HL-60 (cell line): ENCODE measurements around the gene TTC33.

Source experiments
- DNase-seq, 2 experiments: peaks; one replicate each; pipeline ENCODE4 v3.0.0-alpha.2; 2010 to 2020; ENCODE audit warnings: low read depth in 1 of 2, low spot score in 1 of 2
- H3K27ac ChIP-seq: fragments of 250-450 bp; sonication (Bioruptor Pico); replicated peaks from 2 replicates; pipeline ENCODE4 v1.5.1; 2020; ENCODE audit warnings: mild to moderate bottlenecking, moderate library complexity
- H3K27me3 ChIP-seq: fragments of 250-450 bp; sonication (Bioruptor Pico); 2 replicates; pipeline ENCODE4 v1.5.1; 2021; ENCODE audit warnings: mild to moderate bottlenecking, moderate library complexity; ENCODE audit not compliant: insufficient read depth, poor library complexity, severe bottlenecking
- H3K4me3 ChIP-seq: replicated peaks from 2 replicates; pipeline ENCODE4 v1.5.1; 2011; ENCODE audit warnings: mild to moderate bottlenecking, control low read depth, low read length; ENCODE audit not compliant: insufficient read depth
- CTCF ChIP-seq: IDR thresholded peaks from one replicate; pipeline ENCODE4 v1.5.1; 2011; ENCODE audit warnings: low read length, control low read depth, inconsistent platforms; ENCODE audit not compliant: insufficient read depth
- GABPA ChIP-seq: IDR thresholded peaks from 2 replicates; pipeline ENCODE4 v1.6.1; 2012; ENCODE audit warnings: low read depth
- POLR2AphosphoS5 ChIP-seq: IDR thresholded peaks from 2 replicates; pipeline ENCODE4 v1.6.1; 2012; ENCODE audit warnings: low read depth
- REST ChIP-seq: IDR thresholded peaks from 2 replicates; pipeline ENCODE4 v1.6.1; 2012; ENCODE audit warnings: low read depth; ENCODE audit not compliant: insufficient replicate concordance
- SPI1 ChIP-seq: IDR thresholded peaks from 2 replicates; pipeline ENCODE4 v1.6.1; 2012; ENCODE audit warnings: low read depth, mild to moderate bottlenecking, borderline replicate concordance

The TTC33 gene

GRCh38 chr5:40652441-40653220 lies 103.1 kb downstream of the TTC33 start:
- no peak overlapping the region for H3K27ac ChIP-seq
- no peak overlapping the region for H3K4me3 ChIP-seq
- no peaks in the 10 kb centered on the region for H3K27me3 ChIP-seq
- TF ChIP-seq SPI1 (no peak), REST (no peak), POLR2AphosphoS5 (no peak), CTCF (no peak), GABPA (no peak)
- peak in 1 of 2 experiments; percentile 19 for DNase-seq

- no peak for DNase-seq
- H3K27me3 ChIP-seq = no peaks in the 10 kb centered on the region
- H3K27ac ChIP-seq = no peak overlapping the region
- no peak overlapping the region for H3K4me3 ChIP-seq
- TF ChIP-seq CTCF (no peak), POLR2AphosphoS5 (no peak), SPI1 (no peak), REST (no peak), GABPA (no peak)
Measured at GRCh38 chr5:40651201-40651600, 104.6 kb downstream of the TTC33 start.

- Histone ChIP-seq H3K27me3 (no peaks in the 10 kb centered on the region), H3K27ac (peak overlapping the region; percentile 68), H3K4me3 (no peak overlapping the region)
- no peak for TF ChIP-seq CTCF
- TF ChIP-seq REST = no peak
- no peak for TF ChIP-seq GABPA
- TF ChIP-seq POLR2AphosphoS5 = no peak
- TF ChIP-seq SPI1 = no peak
- peak in 1 of 2 experiments; percentile 53 for DNase-seq
Measured at GRCh38 chr5:40649463-40650030, 106.2 kb downstream of the TTC33 start.
